Adrenal gland (tissue), 5 donors: Measurements from ENCODE around the gene FGD2.

Experiments used
- POLR2A ChIP-seq, 2 donors: fragments of 450-650 bp; IDR thresholded peaks; one replicate each; pipeline ENCODE4 v1.6.1; 2017; ENCODE audit warnings: antibody characterized with exemption in 2 of 2, mild to moderate bottlenecking in 2 of 2, moderate library complexity in 1 of 2
- TF ChIP-seq, protein P1 (sequence below), 6 experiments: fragments of 450-650 bp in 4 of 6; fragments of 200-600 bp in 2 of 6; sonication (generic) in 1 of 6; IDR thresholded peaks; 1 replicate in 5 of 6; 2 replicates in 1 of 6; pipeline versions ENCODE4 v1.5.1 to v1.8.0; 2016 to 2021; ENCODE audit warnings: antibody characterized with exemption in 6 of 6, mild to moderate bottlenecking in 2 of 6, moderate library complexity in 1 of 6
- donor health status: DM: no; HTN: no; CAD: no.

DNA sequence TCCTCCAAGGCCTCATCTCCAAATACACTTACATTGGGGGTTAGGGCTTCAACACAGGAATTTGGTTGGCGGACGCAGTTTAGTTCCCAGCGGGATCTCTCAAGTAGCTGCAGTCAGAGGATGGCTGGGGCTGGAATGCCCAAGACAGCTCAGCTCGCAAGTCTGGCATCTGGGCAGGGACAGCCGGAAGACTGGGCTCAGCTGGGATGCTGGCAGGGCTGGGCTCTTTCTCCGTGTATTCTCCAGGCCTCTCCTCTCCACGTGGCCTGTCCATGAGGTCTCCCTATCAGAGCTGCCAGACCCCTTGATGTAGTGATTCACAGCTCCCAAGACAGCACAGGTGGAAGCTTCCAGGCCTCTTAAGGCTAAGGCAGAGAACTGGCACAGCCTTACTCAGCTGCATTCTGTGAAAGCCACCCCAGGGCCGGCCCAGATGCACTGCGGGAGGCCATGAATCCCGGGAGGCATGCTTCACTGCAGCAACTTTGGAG lies 5.0 kb downstream of the FGD2 start:
- TF ChIP-seq, protein P1, sequence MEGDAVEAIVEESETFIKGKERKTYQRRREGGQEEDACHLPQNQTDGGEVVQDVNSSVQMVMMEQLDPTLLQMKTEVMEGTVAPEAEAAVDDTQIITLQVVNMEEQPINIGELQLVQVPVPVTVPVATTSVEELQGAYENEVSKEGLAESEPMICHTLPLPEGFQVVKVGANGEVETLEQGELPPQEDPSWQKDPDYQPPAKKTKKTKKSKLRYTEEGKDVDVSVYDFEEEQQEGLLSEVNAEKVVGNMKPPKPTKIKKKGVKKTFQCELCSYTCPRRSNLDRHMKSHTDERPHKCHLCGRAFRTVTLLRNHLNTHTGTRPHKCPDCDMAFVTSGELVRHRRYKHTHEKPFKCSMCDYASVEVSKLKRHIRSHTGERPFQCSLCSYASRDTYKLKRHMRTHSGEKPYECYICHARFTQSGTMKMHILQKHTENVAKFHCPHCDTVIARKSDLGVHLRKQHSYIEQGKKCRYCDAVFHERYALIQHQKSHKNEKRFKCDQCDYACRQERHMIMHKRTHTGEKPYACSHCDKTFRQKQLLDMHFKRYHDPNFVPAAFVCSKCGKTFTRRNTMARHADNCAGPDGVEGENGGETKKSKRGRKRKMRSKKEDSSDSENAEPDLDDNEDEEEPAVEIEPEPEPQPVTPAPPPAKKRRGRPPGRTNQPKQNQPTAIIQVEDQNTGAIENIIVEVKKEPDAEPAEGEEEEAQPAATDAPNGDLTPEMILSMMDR (IDR thresholded peaks at IDR 0.05): no peak
- no peak for TF ChIP-seq POLR2A (IDR thresholded peaks at IDR 0.05)
